CD8-positive, alpha-beta memory T cell (primary cell): Measurements from ENCODE around the gene CTDNEP1. TPM values are rescaled to one million over a fixed set of nuclear protein-coding genes. Genes with fewer than 3 reads are reported as not detected.

ENCODE experiments used
- CTCF ChIA-PET: fragments of 350-600 bp; sonication (Branson Sonifier 250); formaldehyde crosslinking; loops from one replicate; lab custom pipeline; 2021; ENCODE audit warnings: antibody characterized with exemption; lab: Charles Lee
- POLR2A ChIA-PET: fragments of 350-600 bp; sonication (Branson Sonifier 250); formaldehyde crosslinking; loops from one replicate; lab custom pipeline; 2021; ENCODE audit warnings: antibody characterized with exemption; lab: Charles Lee
- DNase-seq, 5 donors: peaks; one replicate each; pipeline versions ENCODE4 v3.0.0 to v3.0.0-alpha.2; 2020 to 2022; ENCODE audit warnings: mixed read lengths in 1 of 5
- H3K27ac ChIP-seq: one replicate; pipeline ENCODE4 v1.7.0; 2013; ENCODE audit warnings: low read depth, mild to moderate bottlenecking, low read length, moderate library complexity
- H3K27me3 ChIP-seq: 2 replicates; pipeline ENCODE4 v1.7.0; 2013; ENCODE audit warnings: low read length, mild to moderate bottlenecking; ENCODE audit not compliant: insufficient read depth, poor library complexity, severe bottlenecking
- H3K36me3 ChIP-seq: 2 replicates; pipeline ENCODE4 v1.7.0; 2013; ENCODE audit warnings: mild to moderate bottlenecking, low read length, moderate library complexity; ENCODE audit not compliant: insufficient read depth
- H3K4me1 ChIP-seq: 2 replicates; pipeline ENCODE4 v1.7.0; 2013; ENCODE audit warnings: mild to moderate bottlenecking, low read length, moderate library complexity; ENCODE audit not compliant: insufficient read depth
- H3K4me3 ChIP-seq: 2 replicates; pipeline ENCODE4 v1.7.0; 2013; ENCODE audit warnings: mild to moderate bottlenecking, low read length
- H3K9me3 ChIP-seq: 2 replicates; pipeline ENCODE4 v1.7.0; 2013; ENCODE audit warnings: mild to moderate bottlenecking, low read length
- H3K27ac Mint-ChIP-seq, 8 donors: one replicate each; pipeline ENCODE4 v1.8.0; 2020 to 2021; ENCODE audit warnings: mixed read lengths in 8 of 8, mild to moderate bottlenecking in 6 of 8, inconsistent platforms in 3 of 8, moderate library complexity in 3 of 8
- H3K27me3 Mint-ChIP-seq, 2 donors: one replicate each; pipeline ENCODE4 v1.8.0; 2020 to 2021; ENCODE audit warnings: mixed read lengths in 2 of 2, mild to moderate bottlenecking in 1 of 2, moderate library complexity in 1 of 2
- H3K36me3 Mint-ChIP-seq, 3 donors: one replicate each; pipeline ENCODE4 v1.8.0; 2020 to 2021; ENCODE audit warnings: mixed read lengths in 3 of 3, inconsistent platforms in 1 of 3, mild to moderate bottlenecking in 1 of 3
- H3K4me1 Mint-ChIP-seq, 3 donors: one replicate each; pipeline ENCODE4 v1.8.0; 2020 to 2021; ENCODE audit warnings: mixed read lengths in 3 of 3, inconsistent platforms in 1 of 3, mild to moderate bottlenecking in 1 of 3
- H3K4me3 Mint-ChIP-seq, 7 donors: one replicate each; pipeline ENCODE4 v1.8.0; 2020 to 2021; ENCODE audit warnings: mixed read lengths in 7 of 7, mild to moderate bottlenecking in 6 of 7, moderate library complexity in 4 of 7, inconsistent platforms in 2 of 7
- H3K9me3 Mint-ChIP-seq, 5 donors: one replicate each; pipeline ENCODE4 v1.8.0; 2020 to 2022; ENCODE audit warnings: mixed read lengths in 5 of 5, mild to moderate bottlenecking in 3 of 5, moderate library complexity in 2 of 5, inconsistent platforms in 1 of 5
- polyA plus RNA-seq: library from polyadenylated mRNA; unstranded; fragments of 300-500 nt; fragmentation: Illumina TruSeq; gene quantifications from one replicate; pipeline ENCODE4 v1.2.3, GENCODE V29; 2021
- total RNA-seq, 2 experiments: library from RNA; stranded (reverse); gene quantifications; one replicate each; pipeline ENCODE4 v1.2.3, GENCODE V29; 2021

The CTDNEP1 gene
- total and polyA plus RNA-seq, 3 experiments from 2014 or later, result 57.1 to 240 (median 224) TPM

GRCh38 chr17:7215652-7216180 lies 35.8 kb downstream of the CTDNEP1 start:
- Histone ChIP-seq H3K36me3 (no peaks in the 10 kb centered on the region), H3K4me3 (no peak overlapping the region), H3K4me1 (peaks cover 59% of the 10 kb centered on the region), H3K27me3 (no peaks in the 10 kb centered on the region), H3K9me3 (no peaks in the 10 kb centered on the region), H3K27ac (no peak overlapping the region)
- Mint-ChIP-seq H3K4me3 (peak overlapping the region in 3 of 7 donors; percentile 23 to 83 (median 25)), H3K4me1 (peaks cover 44 to 67% (median 60%) of the 10 kb centered on the region in 3 donors), H3K9me3 (peaks cover 0 to 1% (median 0%) of the 10 kb centered on the region in 5 donors), H3K36me3 (peaks cover 0 to 2% (median 0%) of the 10 kb centered on the region in 3 donors), H3K27me3 (peaks cover 5 to 6% of the 10 kb centered on the region in 2 donors), H3K27ac (peak overlapping the region in 5 of 8 donors; percentile 46 to 100 (median 84))
- DNase-seq, result peak in 1 of 5 donors; percentile 47
- ChIA-PET POLR2A (interaction anchor here (1.4 to 2.3 kb wide), 2 partner anchors 18 to 27 kb away, joined by 8 to 12 read pairs; partner anchors contain the start of genes DVL2 and GABARAP), CTCF (interaction anchor here (0.6 kb wide), 1 partner anchor 82 kb away, joined by 4 read pairs; no protein-coding TSS in a partner anchor)

GRCh38 chr17:7215136-7215638 lies 36.3 kb downstream of the CTDNEP1 start:
- H3K27ac Mint-ChIP-seq, result peak overlapping the region; percentile 91 to 100 (median 98)
- Histone ChIP-seq H3K27ac (peak overlapping the region; percentile 83), H3K36me3 (no peaks in the 10 kb centered on the region), H3K9me3 (no peaks in the 10 kb centered on the region), H3K27me3 (no peaks in the 10 kb centered on the region), H3K4me1 (peaks cover 54% of the 10 kb centered on the region), H3K4me3 (no peak overlapping the region)
- CTCF ChIA-PET, result interaction anchor here (0.6 to 2.0 kb wide), 4 partner anchors 20 to 163 kb away, joined by 3 to 9 read pairs (median 4); partner anchors contain the start of gene DVL2
- POLR2A ChIA-PET, result interaction anchor here (1.3 to 2.3 kb wide), 4 partner anchors 19 to 169 kb away, joined by 6 to 12 read pairs (median 7); partner anchors contain the start of genes DVL2 and GABARAP
- peaks cover 5 to 10% of the 10 kb centered on the region in 2 donors for H3K27me3 Mint-ChIP-seq
- peaks cover 0 to 2% (median 0%) of the 10 kb centered on the region in 3 donors for H3K36me3 Mint-ChIP-seq
- H3K9me3 Mint-ChIP-seq, result peaks cover 0 to 1% (median 0%) of the 10 kb centered on the region in 5 donors
- H3K4me1 Mint-ChIP-seq, result peaks cover 40 to 61% (median 54%) of the 10 kb centered on the region in 3 donors
- peak overlapping the region; percentile 81 to 96 (median 85) for H3K4me3 Mint-ChIP-seq
- peak in 1 of 5 donors; percentile 52 for DNase-seq

GRCh38 chr17:7214300-7215135 lies 37.0 kb downstream of the CTDNEP1 start:
- ChIA-PET CTCF (interaction anchor here (1.1 to 2.0 kb wide), 4 partner anchors 11 to 163 kb away, joined by 3 to 9 read pairs (median 4); partner anchors contain the start of gene DVL2), POLR2A (interaction anchor here (1.0 to 2.3 kb wide), 7 partner anchors 19 to 473 kb away, joined by 3 to 12 read pairs (median 6); partner anchors contain the start of genes DVL2, GABARAP and WRAP53)
- peaks cover 0 to 1% (median 0%) of the 10 kb centered on the region in 5 donors for H3K9me3 Mint-ChIP-seq
- Histone ChIP-seq H3K36me3 (no peaks in the 10 kb centered on the region), H3K27me3 (no peaks in the 10 kb centered on the region), H3K27ac (peak overlapping the region; percentile 83), H3K9me3 (no peaks in the 10 kb centered on the region), H3K4me1 (peaks cover 51% of the 10 kb centered on the region), H3K4me3 (peak overlapping the region; percentile 64)
- peaks cover 39 to 58% (median 51%) of the 10 kb centered on the region in 3 donors for H3K4me1 Mint-ChIP-seq
- peak; percentile 97 to 99 (median 98) for DNase-seq
- H3K4me3 Mint-ChIP-seq, result peak overlapping the region; percentile 81 to 96 (median 85)
- peaks cover 9 to 13% of the 10 kb centered on the region in 2 donors for H3K27me3 Mint-ChIP-seq
- H3K27ac Mint-ChIP-seq, result peak overlapping the region; percentile 91 to 100 (median 98)
- H3K36me3 Mint-ChIP-seq, result no peaks in the 10 kb centered on the region

GRCh38 chr17:7213895-7214299 lies 37.6 kb downstream of the CTDNEP1 start:
- Mint-ChIP-seq H3K4me3 (peak overlapping the region; percentile 81 to 96 (median 85)), H3K27me3 (peaks cover 9 to 13% of the 10 kb centered on the region in 2 donors), H3K4me1 (peaks cover 37 to 52% (median 45%) of the 10 kb centered on the region in 3 donors), H3K36me3 (no peaks in the 10 kb centered on the region), H3K9me3 (peaks cover 0 to 1% (median 0%) of the 10 kb centered on the region in 5 donors), H3K27ac (peak overlapping the region; percentile 91 to 100 (median 98))
- H3K9me3 ChIP-seq, result no peaks in the 10 kb centered on the region
- H3K27me3 ChIP-seq, result no peaks in the 10 kb centered on the region
- ChIA-PET CTCF (interaction anchor here (1.1 to 2.0 kb wide), 4 partner anchors 10 to 162 kb away, joined by 3 to 9 read pairs (median 4); partner anchors contain the start of gene DVL2), POLR2A (interaction anchor here (1.0 to 2.3 kb wide), 6 partner anchors 20 to 474 kb away, joined by 3 to 12 read pairs (median 6); partner anchors contain the start of genes DVL2 and WRAP53)
- no peaks in the 10 kb centered on the region for H3K36me3 ChIP-seq
- H3K27ac ChIP-seq, result peak overlapping the region; percentile 83
- H3K4me3 ChIP-seq, result peak overlapping the region; percentile 64
- peaks cover 45% of the 10 kb centered on the region for H3K4me1 ChIP-seq
- no peak for DNase-seq

- Histone ChIP-seq H3K4me3 (no peak overlapping the region), H3K9me3 (no peaks in the 10 kb centered on the region), H3K4me1 (peaks cover 27% of the 10 kb centered on the region), H3K27me3 (no peaks in the 10 kb centered on the region), H3K27ac (no peak overlapping the region), H3K36me3 (no peaks in the 10 kb centered on the region)
- Mint-ChIP-seq H3K27me3 (peaks cover 9 to 13% of the 10 kb centered on the region in 2 donors), H3K27ac (peak overlapping the region in 5 of 8 donors; percentile 7 to 81 (median 62)), H3K4me3 (peak overlapping the region in 1 of 7 donors; percentile 20), H3K36me3 (no peaks in the 10 kb centered on the region), H3K4me1 (peaks cover 26 to 36% (median 35%) of the 10 kb centered on the region in 3 donors), H3K9me3 (peaks cover 0 to 1% (median 0%) of the 10 kb centered on the region in 5 donors)
- ChIA-PET CTCF (no interaction called here), POLR2A (no interaction called here)
- no peak for DNase-seq
Measured at GRCh38 chr17:7211491-7212273, 39.9 kb downstream of the CTDNEP1 start.

GRCh38 chr17:7208754-7209460 lies 42.6 kb downstream of the CTDNEP1 start:
- ChIA-PET POLR2A (no interaction called here), CTCF (no interaction called here)

More at GRCh38 chr17:7208754-7209460, 42.6 kb downstream of the CTDNEP1 start:
- no peak for DNase-seq
- peaks cover 24% of the 10 kb centered on the region for H3K4me1 ChIP-seq
- no peak overlapping the region for H3K4me3 ChIP-seq
- no peaks in the 10 kb centered on the region for H3K36me3 Mint-ChIP-seq
- peaks cover 8 to 13% of the 10 kb centered on the region in 2 donors for H3K27me3 Mint-ChIP-seq
- H3K4me3 Mint-ChIP-seq, result no peak overlapping the region
- H3K9me3 ChIP-seq, result no peaks in the 10 kb centered on the region
- H3K36me3 ChIP-seq, result no peaks in the 10 kb centered on the region
- peaks cover 0 to under 1% (median 0%) of the 10 kb centered on the region in 5 donors for H3K9me3 Mint-ChIP-seq
- no peak overlapping the region for H3K27ac ChIP-seq
- H3K27ac Mint-ChIP-seq, result peak overlapping the region in 4 of 8 donors; percentile 55 to 88 (median 74)
- peaks cover 33 to 36% (median 35%) of the 10 kb centered on the region in 3 donors for H3K4me1 Mint-ChIP-seq
- no peaks in the 10 kb centered on the region for H3K27me3 ChIP-seq
